ENCODE results near the gene TSR3. TPM values are rescaled to one million over a fixed set of nuclear protein-coding genes. Genes with fewer than 3 reads are reported as not detected.

TSR3 gene
- total RNA-seq, 1 experiment from 2014 or later = 52.7 TPM

DNA sequence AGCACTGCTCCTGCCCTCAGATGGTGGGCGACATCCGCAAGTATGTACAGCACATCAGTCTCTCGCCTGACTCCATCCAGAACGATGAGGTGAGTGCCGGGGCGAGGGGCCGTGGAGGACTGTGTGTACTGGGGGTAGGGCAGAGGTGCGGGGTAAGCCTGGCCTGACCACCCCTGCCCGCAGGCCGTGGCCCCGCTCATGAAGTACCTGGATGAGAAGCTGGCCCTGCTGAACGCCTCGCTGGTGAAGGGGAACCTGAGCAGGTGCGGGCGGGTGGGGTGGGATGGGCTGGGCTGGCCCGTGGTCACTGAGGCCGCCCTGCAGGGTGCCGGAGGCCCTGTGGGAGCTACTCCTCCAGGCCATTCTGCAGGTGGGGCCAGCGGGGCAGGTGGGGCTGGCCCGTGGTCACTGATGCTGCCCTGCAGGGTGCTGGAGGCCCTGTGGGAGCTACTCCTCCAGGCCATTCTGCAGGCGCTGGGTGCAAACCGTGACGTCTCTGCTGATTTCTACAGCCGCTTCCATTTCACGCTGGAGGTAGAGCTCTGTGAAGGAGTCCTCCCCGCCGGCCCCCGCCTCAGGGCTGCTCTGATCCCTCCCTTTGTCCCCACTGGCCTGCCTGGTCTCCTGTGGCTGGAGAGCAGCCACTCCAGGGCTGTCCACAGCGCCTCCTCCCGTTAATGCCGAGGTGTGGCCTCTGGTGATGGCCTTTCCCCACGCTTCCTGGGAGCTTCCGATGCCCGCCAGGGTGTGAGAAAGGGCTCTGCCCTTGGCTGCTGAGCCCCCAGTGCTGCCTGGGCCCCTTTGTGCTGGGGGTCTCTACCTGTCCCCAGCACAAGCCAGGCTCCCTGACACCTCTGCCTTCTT lies 5.0 kb downstream of the TSR3 start:
- H3K36me3 ChIP-seq (ENCODE audit: control insufficient read depth in 1 of 2, insufficient read depth in 2 of 2, low read length in 2 of 2) = peaks cover 0 to 9% of the 10 kb centered on the region in 2 experiments; a peak in 1 of 4 replicates
- no peaks in the 10 kb centered on the region for H3K9me3 ChIP-seq (ENCODE audit: control insufficient read depth in 1 of 2, insufficient read depth in 1 of 2, low read depth in 1 of 2, low read length in 2 of 2)
- ATAC-seq (no peak), DNase-seq (ENCODE audit: low read depth, low spot score) (no peak)
- POLR2A ChIA-PET = no interaction called here
- peaks cover 12 to 26% of the 10 kb centered on the region in 2 experiments for H3K4me1 ChIP-seq (ENCODE audit: control insufficient read depth in 1 of 2, insufficient read depth in 2 of 2, low read length in 2 of 2)
- CTCF ChIA-PET = no interaction called here
- no peaks in the 10 kb centered on the region for H3K9me2 ChIP-seq (ENCODE audit: insufficient read depth)
- H2AFZ ChIP-seq (ENCODE audit: low read depth, low read length, poor library complexity, severe bottlenecking) = no peak overlapping the region
- no peak overlapping the region for H3K4me3 ChIP-seq (replicated peaks in 1 of 2; ENCODE audit: low read depth in 1 of 2, low read length in 2 of 2)
- H3K9ac ChIP-seq (ENCODE audit: low read length) = no peak overlapping the region
- intact Hi-C loops (cut with micrococcal nuclease) = no loop called here
- RAD21 ChIA-PET (ENCODE audit: low non-redundant PET in 1 of 2, low total read pairs in 2 of 2, uncharacterized antibody in 2 of 2, unreplicated experiment in 2 of 2) = no interaction called here
- no peak for TF ChIP-seq MAX (IDR thresholded peaks at IDR 0.05)
- no peak for TF ChIP-seq JUND (IDR thresholded peaks at IDR 0.05)
- TF ChIP-seq, protein P1, sequence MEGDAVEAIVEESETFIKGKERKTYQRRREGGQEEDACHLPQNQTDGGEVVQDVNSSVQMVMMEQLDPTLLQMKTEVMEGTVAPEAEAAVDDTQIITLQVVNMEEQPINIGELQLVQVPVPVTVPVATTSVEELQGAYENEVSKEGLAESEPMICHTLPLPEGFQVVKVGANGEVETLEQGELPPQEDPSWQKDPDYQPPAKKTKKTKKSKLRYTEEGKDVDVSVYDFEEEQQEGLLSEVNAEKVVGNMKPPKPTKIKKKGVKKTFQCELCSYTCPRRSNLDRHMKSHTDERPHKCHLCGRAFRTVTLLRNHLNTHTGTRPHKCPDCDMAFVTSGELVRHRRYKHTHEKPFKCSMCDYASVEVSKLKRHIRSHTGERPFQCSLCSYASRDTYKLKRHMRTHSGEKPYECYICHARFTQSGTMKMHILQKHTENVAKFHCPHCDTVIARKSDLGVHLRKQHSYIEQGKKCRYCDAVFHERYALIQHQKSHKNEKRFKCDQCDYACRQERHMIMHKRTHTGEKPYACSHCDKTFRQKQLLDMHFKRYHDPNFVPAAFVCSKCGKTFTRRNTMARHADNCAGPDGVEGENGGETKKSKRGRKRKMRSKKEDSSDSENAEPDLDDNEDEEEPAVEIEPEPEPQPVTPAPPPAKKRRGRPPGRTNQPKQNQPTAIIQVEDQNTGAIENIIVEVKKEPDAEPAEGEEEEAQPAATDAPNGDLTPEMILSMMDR (IDR thresholded peaks at IDR 0.05 in 2 of 3, conservative IDR thresholded peaks at IDR 0.05 in 1 of 3; ENCODE audit: borderline replicate concordance in 1 of 3, insufficient read depth in 1 of 3, low read depth in 2 of 3, low read length in 2 of 3) = peak in 2 of 3 experiments; percentile 15 to 21; a peak in 1 of 6 replicates
- H4K20me1 ChIP-seq (ENCODE audit: insufficient read depth) = no peaks in the 10 kb centered on the region
- H3K79me2 ChIP-seq (ENCODE audit: insufficient read depth, low read length) = peaks cover 17% of the 10 kb centered on the region
- no peaks in the 10 kb centered on the region for H3K27me3 ChIP-seq (ENCODE audit: insufficient read depth, low read length)
- no TSS peak for BruUV-seq (replicated peaks)
- no peak overlapping the region for H3K4me2 ChIP-seq (ENCODE audit: low read length)
- no peak overlapping the region for H3K27ac ChIP-seq (ENCODE audit: low read depth, low read length)

GRCh38 chr16:1345651-1346421 lies 5.8 kb downstream of the TSR3 start:
- Histone ChIP-seq H3K9me2 (ENCODE audit: insufficient read depth) (no peaks in the 10 kb centered on the region), H3K27ac (ENCODE audit: low read depth, low read length) (no peak overlapping the region)
- CTCF ChIA-PET = no interaction called here
- TF ChIP-seq TCF7L2 (IDR thresholded peaks at IDR 0.05; ENCODE audit: borderline replicate concordance, extremely low read depth, insufficient read depth, insufficient read length) = no peak
- no peak for TF ChIP-seq POLR2AphosphoS5 (IDR thresholded peaks at IDR 0.05; ENCODE audit: low read depth, low read length)
- no peak for TF ChIP-seq FOSL1 (IDR thresholded peaks at IDR 0.05; ENCODE audit: low read depth)
- TF ChIP-seq POLR2A (IDR thresholded peaks at IDR 0.05; ENCODE audit: borderline replicate concordance, extremely low read depth, insufficient read depth, insufficient read length) = no peak
- TF ChIP-seq EZH2phosphoT487 (IDR thresholded peaks at IDR 0.05; ENCODE audit: borderline replicate concordance) = no peak
- no peak for TF ChIP-seq EZH2 (IDR thresholded peaks at IDR 0.05)
- TF ChIP-seq, protein P2, sequence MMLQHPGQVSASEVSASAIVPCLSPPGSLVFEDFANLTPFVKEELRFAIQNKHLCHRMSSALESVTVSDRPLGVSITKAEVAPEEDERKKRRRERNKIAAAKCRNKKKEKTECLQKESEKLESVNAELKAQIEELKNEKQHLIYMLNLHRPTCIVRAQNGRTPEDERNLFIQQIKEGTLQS (IDR thresholded peaks at IDR 0.05) = no peak
- TF ChIP-seq SRF (IDR thresholded peaks at IDR 0.05; ENCODE audit: low read depth) = no peak
- TF ChIP-seq ZFX (IDR thresholded peaks at IDR 0.05) = no peak
- no peak for TF ChIP-seq SP1 (IDR thresholded peaks at IDR 0.05; ENCODE audit: low read depth)
- no peak for TF ChIP-seq ZNF274 (IDR thresholded peaks at IDR 0.05; ENCODE audit: low read depth, low read length)

More at GRCh38 chr16:1345651-1346421, 5.8 kb downstream of the TSR3 start:
- Histone ChIP-seq H3K9me3 (ENCODE audit: control insufficient read depth in 1 of 2, insufficient read depth in 1 of 2, low read depth in 1 of 2, low read length in 2 of 2) (no peaks in the 10 kb centered on the region), H2AFZ (ENCODE audit: low read depth, low read length, poor library complexity, severe bottlenecking) (no peak overlapping the region), H3K27me3 (ENCODE audit: insufficient read depth, low read length) (no peaks in the 10 kb centered on the region), H3K4me1 (ENCODE audit: control insufficient read depth in 1 of 2, insufficient read depth in 2 of 2, low read length in 2 of 2) (peaks cover 12 to 23% of the 10 kb centered on the region in 2 experiments), H4K20me1 (ENCODE audit: insufficient read depth) (no peaks in the 10 kb centered on the region), H3K79me2 (ENCODE audit: insufficient read depth, low read length) (peaks cover 10% of the 10 kb centered on the region; the same call in 1 of the 2 replicates), H3K4me3 (replicated peaks in 1 of 2; ENCODE audit: low read depth in 1 of 2, low read length in 2 of 2) (no peak overlapping the region), H3K4me2 (ENCODE audit: low read length) (no peak overlapping the region), H3K36me3 (ENCODE audit: control insufficient read depth in 1 of 2, insufficient read depth in 2 of 2, low read length in 2 of 2) (peaks cover 0 to 9% of the 10 kb centered on the region in 2 experiments; a peak in 1 of 4 replicates), H3K9ac (ENCODE audit: low read length) (no peak overlapping the region)
- DNase-seq (ENCODE audit: low read depth, low spot score) (no peak), ATAC-seq (no peak)
- ChIA-PET POLR2A (no interaction called here), RAD21 (ENCODE audit: low non-redundant PET in 1 of 2, low total read pairs in 2 of 2, uncharacterized antibody in 2 of 2, unreplicated experiment in 2 of 2) (no interaction called here)
- intact Hi-C loops (cut with micrococcal nuclease) = no loop called here
- no TSS peak for BruUV-seq (replicated peaks)
